HG02763 (cell line): ENCODE results near the gene CEP290.
A peak's percentile ranks its signal among the peaks of the same experiment; 100 is the strongest.
"Not testable (repeated sequence)": the region's sequence is repeated elsewhere in the genome, so short reads cannot be mapped to it uniquely, and the experiment has no call there.

Experiments
- ATAC-seq: cut with Tn5 transposase; IDR thresholded peaks from one replicate; pipeline ENCODE4 v1.9.1; 2021; ENCODE audit warnings: mild to moderate bottlenecking, moderate library complexity; ENCODE audit not compliant: unreplicated experiment

Gene CEP290

GRCh38 chr12:88052686-88053085 is 89.2 kb downstream of the CEP290 start:
- ATAC-seq = no peak

GRCh38 chr12:88044035-88044434 is 97.9 kb downstream of the CEP290 start:
- ATAC-seq = no peak

- ATAC-seq = no peak
Measured at GRCh38 chr12:88037770-88038169, 104.1 kb downstream of the CEP290 start.

GRCh38 chr12:88036353-88036965 is 105.4 kb downstream of the CEP290 start:
- no peak for ATAC-seq

- ATAC-seq = peak; percentile 21
Measured at GRCh38 chr12:88035907-88036289, 106.0 kb downstream of the CEP290 start.

- peak; percentile 100 for ATAC-seq
Measured at GRCh38 chr12:88035271-88035906, 106.5 kb downstream of the CEP290 start.

GRCh38 chr12:88031161-88031560 is 110.7 kb downstream of the CEP290 start:
- ATAC-seq = not testable (repeated sequence)

GRCh38 chr12:88029093-88029665 is 112.7 kb downstream of the CEP290 start, which contains the start of gene C12orf50:
Gene C12orf50, minus strand, starts transcription at chr12:88029401. Its CDS starts 2,439 bp downstream, at chr12:88026962.
- no peak for ATAC-seq

- ATAC-seq = no peak
Measured at GRCh38 chr12:88026196-88026595, 115.7 kb downstream of the CEP290 start.

GRCh38 chr12:88017964-88018363 is 123.9 kb downstream of the CEP290 start:
- ATAC-seq = no peak

- no peak for ATAC-seq
Measured at GRCh38 chr12:88015825-88016224, 126.1 kb downstream of the CEP290 start.

- no peak for ATAC-seq
Measured at GRCh38 chr12:88011755-88012154, 130.1 kb downstream of the CEP290 start.

- ATAC-seq = no peak
Measured at GRCh38 chr12:88006351-88006750, 135.5 kb downstream of the CEP290 start.

GRCh38 chr12:88001327-88001726 is 140.6 kb downstream of the CEP290 start:
- no peak for ATAC-seq
